Lower leg skin (tissue), 4 donors: ENCODE results near the gene PLEKHA4. TPM values are rescaled to one million over a fixed set of nuclear protein-coding genes. Genes with fewer than 3 reads are reported as not detected.
A peak's percentile ranks its signal among the peaks of the same experiment; 100 is the strongest.
"Not testable (repeated sequence)": the region's sequence is repeated elsewhere in the genome, so short reads cannot be mapped to it uniquely, and the experiment has no call there.

Experiments used
- DNase-seq, 2 donors: peaks; one replicate each; pipeline ENCODE4 v3.0.0-alpha.2; 2019; ENCODE audit warnings: low spot score in 2 of 2
- H3K4me3 ChIP-seq: fragments of 200-600 bp; sonication (generic); 2 replicates; pipeline ENCODE4 v1.5.1; 2017; ENCODE audit warnings: mild to moderate bottlenecking, low read depth; ENCODE audit not compliant: poor library complexity, severe bottlenecking
- POLR2A ChIP-seq, 2 donors: fragments of 450-650 bp; IDR thresholded peaks; one replicate each; pipeline ENCODE4 v1.6.1; 2016 to 2017; ENCODE audit warnings: antibody characterized with exemption in 2 of 2, mild to moderate bottlenecking in 1 of 2, moderate library complexity in 1 of 2
- WGBS, 2 donors: methylation state at CpG; one replicate each; pipeline ENCODE4 v1.1.5; 2018; 5-methylcytosine and 5-hydroxymethylcytosine counted together
- intact Hi-C: fragments of 100-400 bp; cut with DNase I; formaldehyde crosslinking; loops from one replicate; pipeline ENCODE4 v1.15.0; 2023; ENCODE audit warnings: low total_unique reads
- total RNA-seq, 4 donors: library from RNA; depleted of rRNA; stranded (reverse); fragments of >200 nt; gene quantifications; one replicate each; pipeline ENCODE4 v1.1.0, GENCODE V29; 2016
- TF ChIP-seq, protein P1 (sequence below), 3 donors: fragments of 450-650 bp; IDR thresholded peaks; one replicate each; pipeline ENCODE4 v1.5.1; 2016; ENCODE audit warnings: antibody characterized with exemption in 3 of 3, mild to moderate bottlenecking in 3 of 3, moderate library complexity in 2 of 3

The PLEKHA4 gene
- total RNA-seq, 4 donors from 2014 or later: 2.9 to 7.2 (median 6.3) TPM

DNA sequence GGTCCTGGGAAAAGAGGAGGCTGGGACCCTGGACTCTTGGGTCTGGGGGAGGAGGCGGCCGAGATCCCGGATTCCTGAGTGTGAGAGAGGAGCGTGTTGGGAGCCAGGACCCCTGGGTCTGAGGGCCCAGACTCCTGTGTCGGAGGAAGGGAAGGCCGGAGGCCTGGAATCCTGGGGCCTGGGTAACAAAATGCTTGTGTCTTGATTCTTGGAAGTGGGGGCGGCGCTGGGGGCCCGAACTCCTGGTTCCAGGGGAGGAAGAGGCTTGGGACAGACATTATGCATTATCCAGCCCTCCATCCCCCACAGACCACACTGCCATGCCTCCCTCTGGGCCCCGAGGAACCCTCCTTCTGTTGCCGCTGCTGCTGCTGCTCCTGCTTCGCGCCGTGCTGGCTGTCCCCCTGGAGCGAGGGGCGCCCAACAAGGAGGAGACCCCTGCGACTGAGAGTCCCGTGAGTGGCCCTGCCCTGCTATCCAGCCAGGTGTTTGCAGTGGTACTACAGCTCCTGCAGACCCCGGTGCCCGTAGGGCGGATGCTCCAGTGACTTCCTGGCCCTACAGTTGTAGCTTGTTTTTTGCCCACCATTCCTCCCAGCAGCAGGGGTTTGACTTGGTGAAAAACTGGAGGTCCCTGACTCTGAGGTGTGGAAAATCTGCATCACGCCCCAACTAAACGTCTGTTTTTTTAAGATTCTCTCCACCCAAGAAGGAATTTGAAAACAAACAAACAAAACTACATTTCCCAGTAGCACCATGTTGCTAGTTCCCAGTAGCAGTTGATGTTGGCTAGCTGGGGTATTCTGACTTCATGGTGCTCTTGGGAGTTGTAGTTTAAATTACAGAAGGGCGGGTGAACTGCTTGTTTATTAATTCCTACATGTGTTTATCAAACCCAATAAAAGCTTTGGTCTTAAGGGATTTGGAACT is 32.3 kb upstream of the PLEKHA4 start:
- H3K4me3 ChIP-seq: peak overlapping the region; percentile 53
- DNase-seq: peak in 1 of 2 donors; percentile 89
- intact Hi-C loops: no loop called here
- TF ChIP-seq, protein P1, sequence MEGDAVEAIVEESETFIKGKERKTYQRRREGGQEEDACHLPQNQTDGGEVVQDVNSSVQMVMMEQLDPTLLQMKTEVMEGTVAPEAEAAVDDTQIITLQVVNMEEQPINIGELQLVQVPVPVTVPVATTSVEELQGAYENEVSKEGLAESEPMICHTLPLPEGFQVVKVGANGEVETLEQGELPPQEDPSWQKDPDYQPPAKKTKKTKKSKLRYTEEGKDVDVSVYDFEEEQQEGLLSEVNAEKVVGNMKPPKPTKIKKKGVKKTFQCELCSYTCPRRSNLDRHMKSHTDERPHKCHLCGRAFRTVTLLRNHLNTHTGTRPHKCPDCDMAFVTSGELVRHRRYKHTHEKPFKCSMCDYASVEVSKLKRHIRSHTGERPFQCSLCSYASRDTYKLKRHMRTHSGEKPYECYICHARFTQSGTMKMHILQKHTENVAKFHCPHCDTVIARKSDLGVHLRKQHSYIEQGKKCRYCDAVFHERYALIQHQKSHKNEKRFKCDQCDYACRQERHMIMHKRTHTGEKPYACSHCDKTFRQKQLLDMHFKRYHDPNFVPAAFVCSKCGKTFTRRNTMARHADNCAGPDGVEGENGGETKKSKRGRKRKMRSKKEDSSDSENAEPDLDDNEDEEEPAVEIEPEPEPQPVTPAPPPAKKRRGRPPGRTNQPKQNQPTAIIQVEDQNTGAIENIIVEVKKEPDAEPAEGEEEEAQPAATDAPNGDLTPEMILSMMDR (IDR thresholded peaks at IDR 0.05): no peak
- no peak for TF ChIP-seq POLR2A (IDR thresholded peaks at IDR 0.05)
- WGBS, 2 donors: 9 to 11% methylated on average over 18 to 24 of the region's 24 CpGs

DNA sequence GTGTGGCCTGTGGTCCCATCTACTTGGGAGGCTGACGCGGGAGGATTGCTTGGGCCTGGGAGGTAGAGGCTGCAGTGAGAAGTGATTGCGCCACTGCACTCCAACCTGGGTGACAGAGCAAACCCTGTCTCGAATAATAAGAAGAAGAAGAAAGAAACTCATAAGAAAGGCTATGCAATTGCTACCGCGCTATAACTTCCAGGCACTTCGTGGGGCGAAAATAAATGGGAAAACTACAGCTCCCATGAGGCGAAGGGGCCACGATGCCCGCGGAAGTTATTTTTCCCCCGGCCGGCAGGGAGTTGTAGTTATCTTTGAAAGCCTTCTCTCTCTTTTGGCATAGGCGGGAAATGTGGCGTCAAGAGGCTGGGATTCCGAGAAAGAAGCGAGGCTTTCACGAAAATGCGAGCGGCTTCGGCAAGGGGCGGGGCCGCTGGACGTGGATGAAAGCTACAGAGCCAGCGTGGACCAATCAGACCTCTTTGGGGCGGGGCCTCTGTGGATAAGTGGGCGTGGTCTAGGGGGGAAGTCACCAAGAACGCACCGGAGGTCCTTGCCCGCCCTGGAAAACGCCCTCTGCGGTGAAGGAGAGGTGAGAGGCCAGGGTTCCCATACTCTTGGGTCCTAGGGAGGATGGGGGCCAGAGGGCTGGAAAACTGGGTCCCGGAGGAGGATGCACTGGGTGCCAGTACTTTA is 31.5 kb upstream of the PLEKHA4 start, which contains the start of gene NUCB1:
TSS of gene NUCB1 (plus strand) at position 532 of the 696 bp plus-strand sequence. CDS start 485 bp downstream, outside the sequence.
- intact Hi-C loops: no loop called here

DNA sequence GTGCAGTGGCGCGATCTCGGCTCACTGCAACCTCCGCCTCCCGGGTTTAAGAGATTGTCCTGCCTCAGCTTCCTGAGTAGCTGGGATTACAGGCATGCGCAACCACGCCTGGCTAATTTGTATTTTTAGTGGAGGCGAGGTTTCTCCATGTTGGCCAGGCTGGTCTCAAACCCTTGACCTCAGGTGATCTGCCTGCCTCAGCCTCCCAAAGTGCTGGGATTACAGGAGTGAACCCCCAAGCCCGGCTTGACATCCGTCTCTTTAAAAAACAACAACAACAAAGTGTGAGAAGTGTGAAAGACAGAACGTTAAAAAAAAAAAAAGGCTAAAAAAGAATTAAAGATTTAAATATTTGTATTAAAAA is 31.0 kb upstream of the PLEKHA4 start:
- WGBS, 2 donors: 86 to 88% methylated on average over 11 of the region's 11 CpGs

More for the DNA sequence above, 31.5 kb upstream of the PLEKHA4 start, which contains the start of gene NUCB1:
- peak within 1 kb of the TSS; percentile 53 for H3K4me3 ChIP-seq
- WGBS, 2 donors: 7% methylated on average over 34 of the region's 34 CpGs
- peak; percentile 99 to 100 for DNase-seq
- TF ChIP-seq, protein P1 (IDR thresholded peaks at IDR 0.05): peak in 1 of 3 donors; percentile 42
- TF ChIP-seq POLR2A (IDR thresholded peaks at IDR 0.05): no peak

DNA sequence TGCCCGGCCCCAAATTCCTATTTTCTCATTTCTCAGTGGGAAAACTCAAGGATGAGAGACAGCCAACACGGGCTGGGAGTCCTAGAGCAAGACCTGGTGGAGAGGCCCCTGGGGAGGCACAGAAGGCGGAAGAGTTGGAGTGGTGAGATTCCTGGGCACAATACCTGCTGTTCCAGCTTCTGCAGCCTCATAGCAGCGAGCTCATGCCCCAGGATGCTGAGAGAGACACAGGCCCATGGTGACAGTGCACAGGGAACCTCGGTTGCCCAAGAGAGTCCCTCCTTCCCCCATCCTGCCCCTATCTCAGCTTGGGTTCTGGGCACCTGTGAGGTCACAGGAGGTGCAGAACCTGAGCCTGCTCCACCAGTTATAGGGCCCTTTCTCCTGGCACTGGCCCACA is 28.8 kb upstream of the PLEKHA4 start:
- no peak overlapping the region for H3K4me3 ChIP-seq
- TF ChIP-seq, protein P1 (IDR thresholded peaks at IDR 0.05): no peak
- TF ChIP-seq POLR2A (IDR thresholded peaks at IDR 0.05): no peak
- 80 to 83% methylated on average over 5 of the region's 5 CpGs for WGBS, 2 donors
- DNase-seq: no peak
- intact Hi-C loops: no loop called here

More for the DNA sequence above, 31.0 kb upstream of the PLEKHA4 start:
- H3K4me3 ChIP-seq, DNase-seq, intact Hi-C loops: not testable (repeated sequence)

DNA sequence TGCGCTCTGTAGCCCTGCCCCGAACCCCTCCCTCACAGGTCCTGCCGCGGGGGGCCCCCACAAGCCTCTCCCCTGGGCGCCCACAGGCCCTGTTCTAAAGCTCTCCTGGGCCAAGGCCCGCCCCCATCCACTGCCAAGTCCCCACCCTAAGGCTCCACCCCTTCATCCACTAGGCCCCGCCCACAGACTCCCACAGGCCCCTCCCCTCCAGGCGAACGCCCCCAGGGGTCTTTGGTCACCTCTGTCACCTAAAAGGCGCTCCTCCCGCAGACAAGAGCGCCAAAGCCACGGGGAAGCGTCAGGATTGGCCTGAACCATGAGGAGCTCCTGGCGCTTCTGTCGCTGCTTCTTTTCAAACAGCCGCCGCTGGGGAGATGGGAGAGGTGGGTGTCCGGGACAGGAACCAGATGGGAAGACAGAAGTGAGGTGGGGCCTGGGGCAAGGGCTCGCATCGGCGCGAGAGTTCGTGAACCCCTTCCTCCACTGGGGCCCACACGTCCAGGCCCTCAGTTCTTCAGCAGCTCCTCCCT is 27.8 kb upstream of the PLEKHA4 start:
- peak; percentile 46 to 91 for DNase-seq
- TF ChIP-seq POLR2A (IDR thresholded peaks at IDR 0.05): no peak
- TF ChIP-seq, protein P1 (IDR thresholded peaks at IDR 0.05): no peak
- WGBS, 2 donors: 23 to 34% methylated on average over 25 of the region's 25 CpGs
- no peak overlapping the region for H3K4me3 ChIP-seq
- intact Hi-C loops: no loop called here

DNA sequence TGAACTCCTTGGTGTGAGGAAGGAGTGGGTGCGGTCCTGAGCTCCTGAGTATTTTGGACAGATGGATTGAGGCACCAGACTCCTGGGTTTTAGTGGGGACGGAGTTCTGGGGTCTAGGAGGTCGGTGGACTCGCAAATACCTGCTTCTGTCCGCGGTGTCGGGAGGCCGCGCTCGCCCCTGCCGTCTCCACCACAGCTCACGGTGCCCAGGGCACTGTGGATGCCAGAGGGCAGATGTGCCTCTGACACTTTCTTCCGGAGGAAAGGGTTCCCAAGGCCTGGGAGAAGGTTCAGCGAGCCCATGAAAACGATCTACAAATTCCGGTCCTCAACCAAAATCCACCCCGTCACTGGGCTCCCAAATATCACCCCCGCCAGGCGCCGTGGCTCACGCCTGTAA is 26.8 kb upstream of the PLEKHA4 start:
- WGBS, 2 donors: 59 to 70% methylated on average over 19 to 21 of the region's 21 CpGs
- H3K4me3 ChIP-seq: no peak overlapping the region
- DNase-seq: no peak
- no peak for TF ChIP-seq POLR2A (IDR thresholded peaks at IDR 0.05)
- TF ChIP-seq, protein P1 (IDR thresholded peaks at IDR 0.05): no peak
- intact Hi-C loops: no loop called here
